HepG2 (cell line): ENCODE data around the gene FBXW5. TPM values are rescaled to one million over a fixed set of nuclear protein-coding genes. Genes with fewer than 3 reads are reported as not detected.

ENCODE experiments used
- AKAP8 ChIP-seq: sonication (generic); formaldehyde crosslinking; IDR thresholded peaks from 2 replicates; pipeline ENCODE4 v1.5.1; 2020; ENCODE audit warnings: mild to moderate bottlenecking, missing genetic modification reagents
- ESRRA ChIP-seq: sonication (generic); formaldehyde crosslinking; IDR thresholded peaks from 2 replicates; pipeline ENCODE4 v1.5.1; 2020; ENCODE audit warnings: mild to moderate bottlenecking, low read depth, missing genetic modification reagents
- HNF1B ChIP-seq: sonication (generic); formaldehyde crosslinking; IDR thresholded peaks from 2 replicates; pipeline ENCODE4 v1.5.1; 2020; ENCODE audit warnings: mild to moderate bottlenecking, moderate library complexity, missing genetic modification reagents
- HNF4G ChIP-seq, 2 experiments: sonication (generic) in 1 of 2; formaldehyde crosslinking in 1 of 2; IDR thresholded peaks; 2 replicates each; pipeline versions ENCODE4 v1.4.0 to v1.6.1; 2011 to 2020; ENCODE audit warnings: borderline replicate concordance in 2 of 2, low read depth in 2 of 2, mild to moderate bottlenecking in 2 of 2, low read length in 1 of 2, missing genetic modification reagents in 1 of 2, moderate library complexity in 1 of 2
- PATZ1 ChIP-seq: sonication (generic); formaldehyde crosslinking; IDR thresholded peaks from 2 replicates; pipeline ENCODE4 v1.4.0; 2020; ENCODE audit warnings: missing genetic modification reagents
- ZBTB25 ChIP-seq: IDR thresholded peaks from 2 replicates; pipeline ENCODE4 v1.6.1; 2018; ENCODE audit warnings: missing genetic modification reagents
- ZBTB44 ChIP-seq: sonication (generic); formaldehyde crosslinking; IDR thresholded peaks from 2 replicates; pipeline ENCODE4 v1.4.0; 2020; ENCODE audit warnings: missing genetic modification reagents
- ZNF687 ChIP-seq: sonication (generic); formaldehyde crosslinking; IDR thresholded peaks from 2 replicates; pipeline ENCODE4 v1.5.1; 2020; ENCODE audit warnings: mild to moderate bottlenecking, missing genetic modification reagents, moderate library complexity
- ZNF691 ChIP-seq: sonication (generic); formaldehyde crosslinking; IDR thresholded peaks from 2 replicates; pipeline ENCODE4 v1.4.0; 2020; ENCODE audit warnings: missing genetic modification reagents, low read depth, mild to moderate bottlenecking, borderline replicate concordance
- ZNF709 ChIP-seq: sonication (generic); formaldehyde crosslinking; IDR thresholded peaks from 2 replicates; pipeline ENCODE4 v1.5.0; 2020; ENCODE audit warnings: mild to moderate bottlenecking, missing genetic modification reagents
- ZNF790 ChIP-seq: sonication (generic); formaldehyde crosslinking; IDR thresholded peaks from 2 replicates; pipeline ENCODE4 v1.8.0; 2022; ENCODE audit warnings: missing genetic modification reagents, mild to moderate bottlenecking, borderline replicate concordance
- ZNF891 ChIP-seq: sonication (generic); formaldehyde crosslinking; IDR thresholded peaks from 2 replicates; pipeline ENCODE4 v1.5.0; 2020; ENCODE audit warnings: mild to moderate bottlenecking, missing genetic modification reagents
- polyA plus RNA-seq, 8 experiments: library from polyadenylated mRNA; depleted of rRNA in 3 of 8; stranded (reverse) in 7 of 8; unstranded in 1 of 8; fragments of >200 nt; fragmentation: Illumina TruSeq in 4 of 8; extraction: Trizol in 4 of 8; gene quantifications; 2 replicates each; pipeline versions ENCODE4 v1.2.1 to v1.2.3, GENCODE V29; 2011 to 2016; ENCODE audit warnings: low read depth in 4 of 8, missing spikeins in 1 of 8, mixed read lengths in 1 of 8; ENCODE audit not compliant: insufficient read depth in 1 of 8
- total RNA-seq, 5 experiments: library from RNA; depleted of rRNA; stranded (reverse); fragments of >200 nt; fragmentation: Illumina TruSeq; extraction: Trizol; gene quantifications; 2 replicates each; pipeline ENCODE4 v1.2.3, GENCODE V29; 2016; ENCODE audit warnings: low read depth in 1 of 5

Gene FBXW5
- total and polyA plus RNA-seq, 2 of the 13 experiments (the other 11 are each of a cell fraction or from before 2014, with no cell fraction given): 52.0 to 60.4 TPM

- TF ChIP-seq HNF1B (CRISPR knock-in tag) (0 out of 2 replicates have a peak, but pooled peaks have one; percentile 21), ZNF691 (peak; percentile 43; the same call in 1 of the 2 replicates), ESRRA (CRISPR knock-in tag) (no peak), ZNF709 (CRISPR knock-in tag) (0 out of 2 replicates have a peak, but pooled peaks have one; percentile 21), ZBTB44 (CRISPR knock-in tag) (no peak), PATZ1 (CRISPR knock-in tag) (peak; percentile 57), ZNF790 (CRISPR knock-in tag) (0 out of 2 replicates have a peak, but pooled peaks have one; percentile 25), ZNF687 (CRISPR knock-in tag) (peak; percentile 56), ZNF891 (CRISPR knock-in tag) (0 out of 2 replicates have a peak, but pooled peaks have one; percentile 65), ZBTB25 (CRISPR knock-in tag) (no peak), AKAP8 (CRISPR knock-in tag) (peak; percentile 42; the same call in 1 of the 2 replicates), HNF4G (IDR thresholded peaks at IDR 0.05; ENCODE audit: borderline replicate concordance, low read depth, low read length) (no peak), HNF4G (CRISPR knock-in tag; IDR thresholded peaks at IDR 0.05; ENCODE audit: borderline replicate concordance, low read depth) (no peak)
Observed at GRCh38 chr9:136943291-136944211, 987 bp downstream of the FBXW5 start (continued).
